ENCODE results near the gene PDIA4. TPM values are rescaled to one million over a fixed set of nuclear protein-coding genes. Genes with fewer than 3 reads are reported as not detected.
"Not testable (repeated sequence)": the region's sequence is repeated elsewhere in the genome, so short reads cannot be mapped to it uniquely, and the experiment has no call there.

PDIA4 gene
- total RNA-seq, 4 donors from 2014 or later, result 57.1 to 100 (median 61.6) TPM

- Histone ChIP-seq H3K9me3 (no peaks in the 10 kb centered on the region), H3K4me1 (peaks cover 0 to 36% (median 7%) of the 10 kb centered on the region in 4 donors), H3K27ac (peak overlapping the region in 3 of 4 donors; percentile 0 to 64 (median 22)), H3K27me3 (no peaks in the 10 kb centered on the region), H3K36me3 (no peaks in the 10 kb centered on the region), H3K4me3 (peak overlapping the region; percentile 54 to 83 (median 62))
- peak; percentile 49 to 82 (median 74) for DNase-seq
- TF ChIP-seq POLR2A (IDR thresholded peaks at IDR 0.05), result no peak
Observed at GRCh38 chr7:148983200-148984146, 44.8 kb downstream of the PDIA4 start.

GRCh38 chr7:148982654-148983199, 45.6 kb downstream of the PDIA4 start:
- Histone ChIP-seq H3K27ac (peak overlapping the region in 2 of 4 donors; percentile 22 to 64), H3K4me1 (peaks cover 0 to 29% (median 6%) of the 10 kb centered on the region in 4 donors), H3K4me3 (peak overlapping the region; percentile 54 to 83 (median 62)), H3K27me3 (no peaks in the 10 kb centered on the region), H3K36me3 (no peaks in the 10 kb centered on the region), H3K9me3 (no peaks in the 10 kb centered on the region)
- TF ChIP-seq CTCF (IDR thresholded peaks at IDR 0.05) (no peak), POLR2A (IDR thresholded peaks at IDR 0.05) (no peak)
- DNase-seq, result peak in 1 of 3 donors; percentile 42

- peaks cover 0 to 25% (median 6%) of the 10 kb centered on the region in 4 donors for H3K4me1 ChIP-seq
- no peak overlapping the region for H3K27ac ChIP-seq
- no peak overlapping the region for H3K4me3 ChIP-seq
- H3K27me3 ChIP-seq, result no peaks in the 10 kb centered on the region
- DNase-seq, result no peak
- no peak for TF ChIP-seq CTCF (IDR thresholded peaks at IDR 0.05)
- TF ChIP-seq POLR2A (IDR thresholded peaks at IDR 0.05), result no peak
- H3K9me3 ChIP-seq, result no peaks in the 10 kb centered on the region
- H3K36me3 ChIP-seq, result no peaks in the 10 kb centered on the region
Observed at GRCh38 chr7:148979827-148980226, 48.5 kb downstream of the PDIA4 start.

GRCh38 chr7:148979072-148979471, 49.2 kb downstream of the PDIA4 start:
- H3K4me3 ChIP-seq, H3K36me3 ChIP-seq, H3K9me3 ChIP-seq, H3K27ac ChIP-seq, DNase-seq, H3K27me3 ChIP-seq: not testable (repeated sequence)
- H3K4me1 ChIP-seq, result peaks cover 0 to 17% (median 4%) of the 10 kb centered on the region in 4 donors

- H3K27ac ChIP-seq, result no peak overlapping the region
- no peaks in the 10 kb centered on the region for H3K27me3 ChIP-seq
- H3K4me3 ChIP-seq, result no peak overlapping the region
- H3K36me3 ChIP-seq, result no peaks in the 10 kb centered on the region
- H3K9me3 ChIP-seq, result no peaks in the 10 kb centered on the region
- H3K4me1 ChIP-seq, result peaks cover 0 to 8% (median 0%) of the 10 kb centered on the region in 4 donors
- DNase-seq, result no peak
- TF ChIP-seq CTCF (IDR thresholded peaks at IDR 0.05) (no peak), POLR2A (IDR thresholded peaks at IDR 0.05) (no peak)
Observed at GRCh38 chr7:148978091-148978490, 50.2 kb downstream of the PDIA4 start.

- H3K36me3 ChIP-seq, result no peaks in the 10 kb centered on the region
- no peaks in the 10 kb centered on the region for H3K9me3 ChIP-seq
- no peak for DNase-seq
- H3K4me3 ChIP-seq, result no peak overlapping the region
- H3K4me1 ChIP-seq, result no peaks in the 10 kb centered on the region
- no peaks in the 10 kb centered on the region for H3K27me3 ChIP-seq
- no peak for TF ChIP-seq CTCF (IDR thresholded peaks at IDR 0.05)
- H3K27ac ChIP-seq, result no peak overlapping the region
Observed at GRCh38 chr7:148975896-148976295, 52.4 kb downstream of the PDIA4 start.
